GM23338 (cell line): ENCODE measurements around the gene CHRD. TPM values are rescaled to one million over a fixed set of nuclear protein-coding genes. Genes with fewer than 3 reads are reported as not detected.

Experiments
- ATAC-seq: fragments of 200-7000 bp; cut with Tn5 transposase; 3 replicates; pipeline ENCODE4 v1.9.1; 2020
- DNase-seq: peaks from one replicate; pipeline ENCODE4 v3.0.0-alpha.2; 2015; ENCODE audit warnings: low spot score
- H2AFZ ChIP-seq: fragments of 200-600 bp; sonication (generic); 2 replicates; pipeline ENCODE4 v1.8.0; 2016; ENCODE audit warnings: antibody characterized with exemption, mild to moderate bottlenecking, moderate library complexity
- H3F3A ChIP-seq: fragments of 200-600 bp; sonication (generic); replicated peaks from 2 replicates; pipeline ENCODE4 v1.8.0; 2017; ENCODE audit warnings: antibody characterized with exemption, mixed run types, low read depth
- H3K27ac ChIP-seq: fragments of 200-600 bp; sonication (generic); 2 replicates; pipeline ENCODE4 v1.6.1; 2016; ENCODE audit warnings: low read depth
- H3K27me3 ChIP-seq: fragments of 200-600 bp; sonication (generic); 2 replicates; pipeline ENCODE4 v1.8.0; 2016; ENCODE audit warnings: mild to moderate bottlenecking, mixed run types, moderate library complexity; ENCODE audit not compliant: insufficient read depth
- H3K36me3 ChIP-seq: fragments of 200-600 bp; sonication (generic); 2 replicates; pipeline ENCODE4 v1.8.0; 2016; ENCODE audit warnings: mild to moderate bottlenecking; ENCODE audit not compliant: insufficient read depth
- H3K4me1 ChIP-seq: fragments of 200-600 bp; sonication (generic); 2 replicates; pipeline ENCODE4 v1.8.0; 2016; ENCODE audit warnings: mild to moderate bottlenecking, moderate library complexity; ENCODE audit not compliant: insufficient read depth
- H3K4me2 ChIP-seq: fragments of 200-600 bp; sonication (generic); 2 replicates; pipeline ENCODE4 v1.7.1; 2017; ENCODE audit warnings: mixed run types
- H3K4me3 ChIP-seq: fragments of 200-600 bp; sonication (generic); 2 replicates; pipeline ENCODE4 v1.6.1; 2016; ENCODE audit warnings: mixed run types
- H3K79me2 ChIP-seq: fragments of 200-600 bp; sonication (generic); replicated peaks from 2 replicates; pipeline ENCODE4 v1.8.0; 2017; ENCODE audit warnings: mild to moderate bottlenecking; ENCODE audit not compliant: insufficient read depth
- H3K9me2 ChIP-seq: fragments of 200-600 bp; sonication (generic); 2 replicates; pipeline ENCODE4 v1.8.0; 2017; ENCODE audit not compliant: insufficient read depth
- H4K20me1 ChIP-seq: fragments of 200-600 bp; sonication (generic); replicated peaks from 2 replicates; pipeline ENCODE4 v1.8.0; 2017; ENCODE audit warnings: mild to moderate bottlenecking; ENCODE audit not compliant: insufficient read depth
- H3K27ac Mint-ChIP-seq: 2 replicates; pipeline ENCODE4 v1.8.0; 2020; ENCODE audit warnings: inconsistent platforms, mild to moderate bottlenecking, moderate library complexity, mixed read lengths
- H3K27me3 Mint-ChIP-seq: 3 replicates; pipeline ENCODE4 v1.8.0; 2022; ENCODE audit warnings: low read depth, mild to moderate bottlenecking, moderate library complexity, mixed read lengths, inconsistent platforms; ENCODE audit not compliant: insufficient read depth, poor library complexity
- H3K36me3 Mint-ChIP-seq: 3 replicates; pipeline ENCODE4 v1.8.0; 2021; ENCODE audit warnings: low read depth, mild to moderate bottlenecking, inconsistent platforms, moderate library complexity, mixed read lengths
- H3K4me1 Mint-ChIP-seq: 3 replicates; pipeline ENCODE4 v1.8.0; 2020; ENCODE audit warnings: mild to moderate bottlenecking, inconsistent platforms, mixed read lengths
- H3K4me3 Mint-ChIP-seq: 3 replicates; pipeline ENCODE4 v1.8.0; 2021; ENCODE audit warnings: moderate library complexity, mild to moderate bottlenecking, inconsistent platforms, mixed read lengths
- H3K9me3 Mint-ChIP-seq: 3 replicates; pipeline ENCODE4 v1.8.0; 2020; ENCODE audit warnings: moderate library complexity, mild to moderate bottlenecking, inconsistent platforms, mixed read lengths
- CREB1 ChIP-seq: fragments of 250-450 bp; sonication (Bioruptor Pico); IDR thresholded peaks from 2 replicates; pipeline ENCODE4 v1.5.0; 2020; ENCODE audit warnings: low read depth, mild to moderate bottlenecking, moderate library complexity
- EZH2 ChIP-seq: fragments of 200-600 bp; sonication (generic); IDR thresholded peaks from one replicate; pipeline ENCODE4 v1.8.0; 2017; ENCODE audit warnings: antibody characterized with exemption, mild to moderate bottlenecking, low read depth; ENCODE audit not compliant: unreplicated experiment
- JUNB ChIP-seq: IDR thresholded peaks from one replicate; pipeline ENCODE4 v1.6.1; 2016; ENCODE audit warnings: antibody characterized with exemption; ENCODE audit not compliant: unreplicated experiment
- STAT1 ChIP-seq: IDR thresholded peaks from one replicate; pipeline ENCODE4 v1.6.1; 2016; ENCODE audit warnings: antibody characterized with exemption; ENCODE audit not compliant: unreplicated experiment
- ZNF114 ChIP-seq: fragments of 250-450 bp; sonication (Bioruptor Pico); IDR thresholded peaks from 2 replicates; pipeline ENCODE4 v1.5.0; 2020; ENCODE audit warnings: mild to moderate bottlenecking, moderate library complexity
- ZNF331 ChIP-seq: fragments of 250-450 bp; sonication (Bioruptor Pico); IDR thresholded peaks from 2 replicates; pipeline ENCODE4 v1.5.0; 2020; ENCODE audit warnings: low read depth, mild to moderate bottlenecking, moderate library complexity
- polyA plus RNA-seq: library from polyadenylated mRNA; unstranded; fragments of >200 nt; fragmentation: Nextera tagmentation; extraction: Ambion mirVana; gene quantifications from 2 replicates; pipeline ENCODE4 v1.2.1, GENCODE V29; 2016
- total RNA-seq: library from RNA; depleted of rRNA; stranded (reverse); fragments of >200 nt; shearing (Covaris generic); gene quantifications from 2 replicates; pipeline ENCODE4 v1.2.3, GENCODE V29; 2014
- TF ChIP-seq, protein P1 (sequence below), 2 experiments: fragments of 200-600 bp in 1 of 2; sonication (generic) in 1 of 2; conservative IDR thresholded peaks; 2 replicates each; pipeline versions ENCODE4 v1.5.1 to v1.6.1; 2016 to 2017; ENCODE audit warnings: antibody characterized with exemption in 2 of 2, low read depth in 2 of 2, mild to moderate bottlenecking in 2 of 2, moderate library complexity in 1 of 2
- TF ChIP-seq, protein P2 (sequence below): IDR thresholded peaks from one replicate; pipeline ENCODE4 v1.6.1; 2018; ENCODE audit warnings: antibody characterized with exemption; ENCODE audit not compliant: unreplicated experiment

Gene CHRD
- total and polyA plus RNA-seq, 2 experiments from 2014 or later = 0.34 to 0.66 TPM

DNA sequence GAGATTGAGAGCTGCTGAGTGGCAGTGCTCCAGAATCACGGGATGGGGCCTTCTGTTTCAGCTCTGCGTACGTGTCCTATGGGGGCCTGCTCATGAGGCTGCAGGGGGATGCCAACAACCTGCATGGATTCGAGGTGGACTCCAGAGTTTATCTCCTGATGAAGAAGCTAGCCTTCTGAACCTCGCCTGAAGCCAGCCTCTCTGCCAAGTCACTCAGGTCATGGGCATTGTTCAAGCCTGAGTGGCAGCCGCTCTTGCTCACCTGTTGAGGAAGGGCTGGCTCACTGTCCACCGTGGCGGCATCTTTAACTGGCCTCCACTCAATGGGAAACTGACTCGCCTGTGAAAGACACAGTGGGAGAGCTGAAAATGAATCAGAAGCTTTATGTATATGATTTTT, 11.7 kb upstream of the CHRD start:
- TF ChIP-seq, protein P1, sequence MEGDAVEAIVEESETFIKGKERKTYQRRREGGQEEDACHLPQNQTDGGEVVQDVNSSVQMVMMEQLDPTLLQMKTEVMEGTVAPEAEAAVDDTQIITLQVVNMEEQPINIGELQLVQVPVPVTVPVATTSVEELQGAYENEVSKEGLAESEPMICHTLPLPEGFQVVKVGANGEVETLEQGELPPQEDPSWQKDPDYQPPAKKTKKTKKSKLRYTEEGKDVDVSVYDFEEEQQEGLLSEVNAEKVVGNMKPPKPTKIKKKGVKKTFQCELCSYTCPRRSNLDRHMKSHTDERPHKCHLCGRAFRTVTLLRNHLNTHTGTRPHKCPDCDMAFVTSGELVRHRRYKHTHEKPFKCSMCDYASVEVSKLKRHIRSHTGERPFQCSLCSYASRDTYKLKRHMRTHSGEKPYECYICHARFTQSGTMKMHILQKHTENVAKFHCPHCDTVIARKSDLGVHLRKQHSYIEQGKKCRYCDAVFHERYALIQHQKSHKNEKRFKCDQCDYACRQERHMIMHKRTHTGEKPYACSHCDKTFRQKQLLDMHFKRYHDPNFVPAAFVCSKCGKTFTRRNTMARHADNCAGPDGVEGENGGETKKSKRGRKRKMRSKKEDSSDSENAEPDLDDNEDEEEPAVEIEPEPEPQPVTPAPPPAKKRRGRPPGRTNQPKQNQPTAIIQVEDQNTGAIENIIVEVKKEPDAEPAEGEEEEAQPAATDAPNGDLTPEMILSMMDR (conservative IDR thresholded peaks at IDR 0.05; ENCODE audit: low read depth in 2 of 2) = no peak
- TF ChIP-seq ZNF114 (CRISPR knock-in tag) (no peak), JUNB (no peak), STAT1 (no peak)
- TF ChIP-seq, protein P2, sequence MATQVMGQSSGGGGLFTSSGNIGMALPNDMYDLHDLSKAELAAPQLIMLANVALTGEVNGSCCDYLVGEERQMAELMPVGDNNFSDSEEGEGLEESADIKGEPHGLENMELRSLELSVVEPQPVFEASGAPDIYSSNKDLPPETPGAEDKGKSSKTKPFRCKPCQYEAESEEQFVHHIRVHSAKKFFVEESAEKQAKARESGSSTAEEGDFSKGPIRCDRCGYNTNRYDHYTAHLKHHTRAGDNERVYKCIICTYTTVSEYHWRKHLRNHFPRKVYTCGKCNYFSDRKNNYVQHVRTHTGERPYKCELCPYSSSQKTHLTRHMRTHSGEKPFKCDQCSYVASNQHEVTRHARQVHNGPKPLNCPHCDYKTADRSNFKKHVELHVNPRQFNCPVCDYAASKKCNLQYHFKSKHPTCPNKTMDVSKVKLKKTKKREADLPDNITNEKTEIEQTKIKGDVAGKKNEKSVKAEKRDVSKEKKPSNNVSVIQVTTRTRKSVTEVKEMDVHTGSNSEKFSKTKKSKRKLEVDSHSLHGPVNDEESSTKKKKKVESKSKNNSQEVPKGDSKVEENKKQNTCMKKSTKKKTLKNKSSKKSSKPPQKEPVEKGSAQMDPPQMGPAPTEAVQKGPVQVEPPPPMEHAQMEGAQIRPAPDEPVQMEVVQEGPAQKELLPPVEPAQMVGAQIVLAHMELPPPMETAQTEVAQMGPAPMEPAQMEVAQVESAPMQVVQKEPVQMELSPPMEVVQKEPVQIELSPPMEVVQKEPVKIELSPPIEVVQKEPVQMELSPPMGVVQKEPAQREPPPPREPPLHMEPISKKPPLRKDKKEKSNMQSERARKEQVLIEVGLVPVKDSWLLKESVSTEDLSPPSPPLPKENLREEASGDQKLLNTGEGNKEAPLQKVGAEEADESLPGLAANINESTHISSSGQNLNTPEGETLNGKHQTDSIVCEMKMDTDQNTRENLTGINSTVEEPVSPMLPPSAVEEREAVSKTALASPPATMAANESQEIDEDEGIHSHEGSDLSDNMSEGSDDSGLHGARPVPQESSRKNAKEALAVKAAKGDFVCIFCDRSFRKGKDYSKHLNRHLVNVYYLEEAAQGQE = no peak
- Histone ChIP-seq H3K4me2 (no peak overlapping the region), H2AFZ (no peak overlapping the region), H3K79me2 (peaks cover 26% of the 10 kb centered on the region), H4K20me1 (peaks cover 17% of the 10 kb centered on the region; the same call in 1 of the 2 replicates), H3K4me1 (peaks cover 22% of the 10 kb centered on the region), H3K4me3 (no peak overlapping the region), H3K36me3 (peaks cover 24% of the 10 kb centered on the region), H3F3A (peaks cover 11% of the 10 kb centered on the region; the same call in 1 of the 2 replicates), H3K9me2 (no peaks in the 10 kb centered on the region), H3K27me3 (no peaks in the 10 kb centered on the region), H3K27ac (no peak overlapping the region)
- ATAC-seq = no peak
- Mint-ChIP-seq H3K27me3 (peaks cover 14% of the 10 kb centered on the region), H3K4me3 (no peak overlapping the region), H3K9me3 (peaks cover 2% of the 10 kb centered on the region; the same call in 1 of the 3 replicates), H3K27ac (no peak overlapping the region), H3K36me3 (peaks cover 57% of the 10 kb centered on the region), H3K4me1 (peaks cover 35% of the 10 kb centered on the region)
- DNase-seq = no peak

DNA sequence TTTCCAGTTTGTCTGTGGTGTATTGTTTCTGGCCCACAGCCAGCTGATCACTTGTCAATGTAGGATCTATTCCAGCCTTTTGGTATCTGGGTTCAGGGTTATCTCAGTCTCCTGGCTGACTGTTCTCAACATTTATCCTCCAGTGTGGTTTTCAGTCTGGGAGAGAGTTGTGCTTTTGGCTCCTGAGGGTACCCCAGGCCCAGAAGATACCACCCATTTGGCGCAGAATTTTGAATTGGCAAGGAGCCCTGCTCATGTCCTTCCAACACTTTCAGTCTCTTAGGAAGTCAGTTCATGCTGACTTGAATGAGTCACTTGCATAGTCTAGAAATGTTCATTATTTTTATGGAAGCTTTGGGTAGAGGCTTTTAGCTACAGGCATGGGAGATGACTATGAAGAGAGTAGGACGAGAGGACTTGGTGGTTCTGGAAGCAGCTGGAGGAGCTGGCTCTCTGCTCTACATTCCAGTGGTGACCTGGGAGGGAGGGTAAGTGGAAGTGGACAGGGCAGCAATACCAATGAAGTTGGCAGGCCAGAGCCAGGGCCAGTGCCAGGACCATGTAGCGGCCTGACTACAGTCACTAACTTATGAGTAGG, 11.2 kb upstream of the CHRD start:
- Mint-ChIP-seq H3K27me3 (peaks cover 9% of the 10 kb centered on the region), H3K36me3 (peaks cover 51% of the 10 kb centered on the region), H3K4me3 (no peak overlapping the region), H3K9me3 (no peaks in the 10 kb centered on the region), H3K27ac (no peak overlapping the region), H3K4me1 (peaks cover 35% of the 10 kb centered on the region)
- no peaks in the 10 kb centered on the region for H3K27me3 ChIP-seq
- peaks cover 22% of the 10 kb centered on the region for H3K4me1 ChIP-seq
- H4K20me1 ChIP-seq = peaks cover 17% of the 10 kb centered on the region; the same call in 1 of the 2 replicates
- no peak overlapping the region for H3K4me3 ChIP-seq
- ATAC-seq = no peak
- TF ChIP-seq CREB1 (CRISPR knock-in tag) = no peak
- no peak for TF ChIP-seq EZH2
- TF ChIP-seq, protein P2 = no peak
- TF ChIP-seq, protein P1 (conservative IDR thresholded peaks at IDR 0.05; ENCODE audit: low read depth in 2 of 2) = no peak
- TF ChIP-seq STAT1 = no peak
- TF ChIP-seq JUNB = no peak
- no peak for TF ChIP-seq ZNF331 (CRISPR knock-in tag)
- H3F3A ChIP-seq = peaks cover 11% of the 10 kb centered on the region; the same call in 1 of the 2 replicates
- H3K27ac ChIP-seq = no peak overlapping the region
- no peaks in the 10 kb centered on the region for H3K9me2 ChIP-seq
- no peak overlapping the region for H3K4me2 ChIP-seq
- H3K36me3 ChIP-seq = peaks cover 24% of the 10 kb centered on the region
- DNase-seq = no peak
- peaks cover 22% of the 10 kb centered on the region for H3K79me2 ChIP-seq
- no peak overlapping the region for H2AFZ ChIP-seq
